ENCODE measurements around the gene HGS.

Gene HGS

DNA sequence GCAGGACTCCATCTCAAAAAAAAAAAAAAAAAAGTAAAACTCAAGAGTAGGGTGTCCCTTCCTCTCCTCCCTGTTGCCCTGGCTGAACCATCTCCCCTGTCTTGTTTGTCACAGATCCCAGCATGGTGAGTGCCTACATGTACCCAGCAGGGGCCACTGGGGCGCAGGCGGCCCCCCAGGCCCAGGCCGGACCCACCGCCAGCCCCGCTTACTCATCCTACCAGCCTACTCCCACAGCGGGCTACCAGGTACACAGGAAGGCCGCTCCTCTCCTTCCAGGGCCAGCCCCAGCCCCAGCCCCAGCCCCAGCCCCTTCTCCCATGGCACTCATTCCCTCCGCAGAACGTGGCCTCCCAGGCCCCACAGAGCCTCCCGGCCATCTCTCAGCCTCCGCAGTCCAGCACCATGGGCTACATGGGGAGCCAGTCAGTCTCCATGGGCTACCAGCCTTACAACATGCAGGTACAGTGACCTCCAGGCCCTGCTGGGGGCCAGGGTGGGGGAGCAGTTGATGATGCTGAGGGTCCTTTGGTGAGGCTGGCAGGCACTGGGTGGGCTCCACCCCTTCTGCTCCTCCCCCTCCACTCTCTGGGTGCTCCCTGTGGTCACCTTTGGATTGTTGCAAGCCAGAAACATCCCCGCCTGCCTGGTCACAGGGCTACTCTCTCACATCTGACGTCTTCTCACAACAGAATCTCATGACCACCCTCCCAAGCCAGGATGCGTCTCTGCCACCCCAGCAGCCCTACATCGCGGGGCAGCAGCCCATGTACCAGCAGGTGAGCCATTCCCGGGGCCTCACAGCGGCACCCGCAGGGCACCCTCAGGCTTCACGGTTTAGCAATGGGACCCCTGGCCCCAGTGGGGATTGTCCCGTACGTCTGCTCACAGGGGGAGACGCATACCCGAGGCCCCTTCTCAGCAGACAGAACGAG is 16.8 kb downstream of the HGS start:
- H3K4me3 ChIP-seq (replicated peaks; ENCODE audit: low read depth, low read length): no peak overlapping the region
- no peak for DNase-seq (ENCODE audit: low read depth)
- TF ChIP-seq CTCF (IDR thresholded peaks at IDR 0.05; ENCODE audit: low read length, missing control alignments): no peak

- peak overlapping the region; percentile 88 for H3K4me3 ChIP-seq (replicated peaks; ENCODE audit: low read depth, low read length)
- no peak for DNase-seq (ENCODE audit: low read depth)
- no peak for TF ChIP-seq CTCF (IDR thresholded peaks at IDR 0.05; ENCODE audit: low read length, missing control alignments)
These were observed 17.7 kb downstream of the HGS start for GRCh38 chr17:81701288-81702071.

- TF ChIP-seq CTCF (IDR thresholded peaks at IDR 0.05; ENCODE audit: low read length, missing control alignments): no peak
- peak within 1 kb of the TSS; percentile 88 for H3K4me3 ChIP-seq (replicated peaks; ENCODE audit: low read depth, low read length)
- peak; percentile 94 for DNase-seq (ENCODE audit: low read depth)
These were observed 19.3 kb downstream of the HGS start, which contains the start of gene MRPL12 for GRCh38 chr17:81702934-81703746. Gene MRPL12 (plus strand): TSS chr17:81703367. CDS start chr17:81703502, 135 bp downstream.

GRCh38 chr17:81703747-81704654 is 20.2 kb downstream of the HGS start:
- H3K4me3 ChIP-seq (replicated peaks; ENCODE audit: low read depth, low read length): peak overlapping the region; percentile 88
- no peak for DNase-seq (ENCODE audit: low read depth)
- TF ChIP-seq CTCF (IDR thresholded peaks at IDR 0.05; ENCODE audit: low read length, missing control alignments): no peak

DNA sequence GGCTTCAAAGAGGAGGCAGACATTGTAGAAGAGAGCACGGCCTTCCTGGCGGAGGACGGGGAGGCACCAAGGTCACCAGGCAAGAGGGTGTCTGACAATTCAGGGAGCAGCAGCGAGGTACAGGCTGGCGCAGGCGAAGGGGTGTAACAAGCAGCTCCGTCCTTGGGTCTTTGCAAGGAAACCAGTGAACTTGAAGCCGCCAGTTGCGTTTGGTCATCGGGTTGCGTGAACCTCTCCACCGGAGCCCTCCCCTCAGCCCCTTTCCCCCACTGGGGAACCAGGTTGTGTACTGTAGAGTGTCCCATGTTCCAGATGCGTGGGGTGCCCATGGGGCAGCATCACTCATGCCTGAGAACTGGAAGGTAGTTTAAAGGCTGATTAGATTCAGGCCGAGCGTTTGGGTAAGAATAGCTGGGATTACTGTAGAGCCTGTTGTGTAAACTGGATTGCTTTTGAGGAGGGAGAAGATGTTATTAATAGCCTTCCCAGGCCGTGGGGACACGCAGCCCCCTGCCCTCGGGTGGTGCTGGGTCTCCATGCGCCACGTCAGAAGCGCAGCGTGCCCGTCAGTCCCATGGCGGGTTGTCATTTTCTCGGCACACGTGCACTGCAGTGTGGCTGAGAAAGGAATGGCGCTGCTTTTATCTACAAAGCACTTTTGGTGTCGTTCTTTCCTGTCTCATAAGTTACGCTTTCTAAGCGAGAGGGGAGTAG is 21.9 kb downstream of the HGS start:
- no peak overlapping the region for H3K4me3 ChIP-seq (replicated peaks; ENCODE audit: low read depth, low read length)
- DNase-seq (ENCODE audit: low read depth): no peak
- TF ChIP-seq CTCF (IDR thresholded peaks at IDR 0.05; ENCODE audit: low read length, missing control alignments): no peak
